ENCODE data around the gene ABR. TPM values are rescaled to one million over a fixed set of nuclear protein-coding genes. Genes with fewer than 3 reads are reported as not detected.
A peak's percentile ranks its signal among the peaks of the same experiment; 100 is the strongest.

ABR gene
- polyA plus RNA-seq, 2 of the 4 experiments (the other 2 are of a cell fraction), result 70.9 to 73.8 TPM

DNA sequence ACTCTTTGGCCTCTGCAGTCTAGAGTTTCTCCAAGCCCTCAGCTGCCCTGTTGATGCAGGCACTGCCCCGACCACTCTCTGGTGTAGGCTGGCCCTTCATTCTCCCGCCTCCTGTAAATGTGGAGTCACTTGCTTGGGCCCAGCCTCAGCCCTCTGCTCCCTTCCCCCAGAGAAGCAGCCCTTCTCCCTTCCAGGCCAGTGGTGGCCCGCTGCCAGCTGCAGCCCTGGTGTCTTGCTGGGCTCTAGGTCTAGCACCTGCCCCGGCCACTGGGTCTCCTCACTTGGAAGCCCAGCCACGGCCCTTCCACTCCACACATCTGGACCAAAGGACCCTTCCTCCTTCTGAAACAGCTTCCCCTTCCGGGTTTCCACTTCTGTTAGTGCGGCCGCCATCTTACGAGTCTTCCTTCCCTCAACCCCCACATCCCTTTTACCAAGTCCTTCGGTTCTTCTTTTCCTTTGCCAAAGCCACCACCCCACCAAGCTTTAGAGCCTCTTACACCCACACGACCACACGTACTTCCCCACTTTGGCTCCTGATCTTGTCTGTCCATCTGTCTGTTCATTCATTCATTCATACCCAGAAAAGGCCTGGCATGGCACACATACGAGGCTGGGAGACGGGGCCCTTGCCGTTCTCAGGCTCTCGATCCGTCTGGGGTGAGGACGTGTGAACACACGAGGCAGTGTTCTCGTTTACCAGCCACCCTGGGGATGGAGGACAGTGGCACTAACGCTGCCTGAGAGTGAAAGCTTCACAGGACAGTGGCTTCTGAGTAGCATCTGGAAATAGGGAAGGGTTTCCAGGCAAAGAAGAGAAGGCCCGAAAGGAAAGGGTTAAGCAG is 68.0 kb downstream of the ABR start:
- H3K4me2 ChIP-seq, result peak overlapping the region; percentile 96
- DNase-seq (ENCODE audit: low read depth in 1 of 2, low spot score in 1 of 2), result peak; percentile 64 to 75
- no peak overlapping the region for H3K4me3 ChIP-seq
- ChIA-PET CTCF (interaction anchor here (0.8 to 7.0 kb wide), 12 partner anchors 12 to 77 kb away, joined by 3 to 57 read pairs (median 6); no protein-coding TSS in a partner anchor), POLR2A (interaction anchor here (1.8 kb wide), 1 partner anchor 26 kb away, joined by 9 read pairs; no protein-coding TSS in a partner anchor)
- H3K27ac ChIP-seq, result peak overlapping the region; percentile 98 to 99
- peaks cover 63% of the 10 kb centered on the region for H3K4me1 ChIP-seq
- peak; percentile 11 to 28 for ATAC-seq
- H3K9me3 ChIP-seq, result no peaks in the 10 kb centered on the region
- FAIRE-seq, result peak; percentile 59
- WGBS (ENCODE audit: missing lambda C conversion rate), result 74% methylated on average over 22 of the region's 22 CpGs
- TF ChIP-seq, protein P1, sequence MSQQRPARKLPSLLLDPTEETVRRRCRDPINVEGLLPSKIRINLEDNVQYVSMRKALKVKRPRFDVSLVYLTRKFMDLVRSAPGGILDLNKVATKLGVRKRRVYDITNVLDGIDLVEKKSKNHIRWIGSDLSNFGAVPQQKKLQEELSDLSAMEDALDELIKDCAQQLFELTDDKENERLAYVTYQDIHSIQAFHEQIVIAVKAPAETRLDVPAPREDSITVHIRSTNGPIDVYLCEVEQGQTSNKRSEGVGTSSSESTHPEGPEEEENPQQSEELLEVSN (IDR thresholded peaks at IDR 0.05; ENCODE audit: borderline replicate concordance, low read depth), result peak; percentile 49; the same call in 1 of the 2 replicates
- TF ChIP-seq ZC3H11A (IDR thresholded peaks at IDR 0.05) (no peak), KDM1A (IDR thresholded peaks at IDR 0.05; ENCODE audit: low read depth) (0 out of 2 replicates have a peak, but pooled peaks have one; percentile 32), FOSB (CRISPR knock-in tag; IDR thresholded peaks at IDR 0.05) (0 out of 2 replicates have a peak, but pooled peaks have one; percentile 24), MAFK (IDR thresholded peaks at IDR 0.05; ENCODE audit: partially characterized antibody) (no peak), RFX5 (IDR thresholded peaks at IDR 0.05) (no peak), HDAC2 (IDR thresholded peaks at IDR 0.05) (no peak), MAZ (IDR thresholded peaks at IDR 0.05; ENCODE audit: borderline replicate concordance, low read depth, low read length) (0 out of 2 replicates have a peak, but pooled peaks have one; percentile 3), MYC (IDR thresholded peaks at IDR 0.05; ENCODE audit: borderline replicate concordance, low read length) (0 out of 2 replicates have a peak, but pooled peaks have one; percentile 13), ZNF302 (CRISPR knock-in tag; IDR thresholded peaks at IDR 0.05) (0 out of 2 replicates have a peak, but pooled peaks have one; percentile 22), ZSCAN20 (CRISPR knock-in tag; IDR thresholded peaks at IDR 0.05) (no peak)
- TF ChIP-seq, protein P2, sequence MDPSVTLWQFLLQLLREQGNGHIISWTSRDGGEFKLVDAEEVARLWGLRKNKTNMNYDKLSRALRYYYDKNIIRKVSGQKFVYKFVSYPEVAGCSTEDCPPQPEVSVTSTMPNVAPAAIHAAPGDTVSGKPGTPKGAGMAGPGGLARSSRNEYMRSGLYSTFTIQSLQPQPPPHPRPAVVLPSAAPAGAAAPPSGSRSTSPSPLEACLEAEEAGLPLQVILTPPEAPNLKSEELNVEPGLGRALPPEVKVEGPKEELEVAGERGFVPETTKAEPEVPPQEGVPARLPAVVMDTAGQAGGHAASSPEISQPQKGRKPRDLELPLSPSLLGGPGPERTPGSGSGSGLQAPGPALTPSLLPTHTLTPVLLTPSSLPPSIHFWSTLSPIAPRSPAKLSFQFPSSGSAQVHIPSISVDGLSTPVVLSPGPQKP (IDR thresholded peaks at IDR 0.05; ENCODE audit: low read depth, low read length), result no peak
- TF ChIP-seq, protein P3, sequence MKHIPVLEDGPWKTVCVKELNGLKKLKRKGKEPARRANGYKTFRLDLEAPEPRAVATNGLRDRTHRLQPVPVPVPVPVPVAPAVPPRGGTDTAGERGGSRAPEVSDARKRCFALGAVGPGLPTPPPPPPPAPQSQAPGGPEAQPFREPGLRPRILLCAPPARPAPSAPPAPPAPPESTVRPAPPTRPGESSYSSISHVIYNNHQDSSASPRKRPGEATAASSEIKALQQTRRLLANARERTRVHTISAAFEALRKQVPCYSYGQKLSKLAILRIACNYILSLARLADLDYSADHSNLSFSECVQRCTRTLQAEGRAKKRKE (CRISPR knock-in tag; IDR thresholded peaks at IDR 0.05; ENCODE audit: low read depth), result peak; percentile 68; the same call in 1 of the 2 replicates

DNA sequence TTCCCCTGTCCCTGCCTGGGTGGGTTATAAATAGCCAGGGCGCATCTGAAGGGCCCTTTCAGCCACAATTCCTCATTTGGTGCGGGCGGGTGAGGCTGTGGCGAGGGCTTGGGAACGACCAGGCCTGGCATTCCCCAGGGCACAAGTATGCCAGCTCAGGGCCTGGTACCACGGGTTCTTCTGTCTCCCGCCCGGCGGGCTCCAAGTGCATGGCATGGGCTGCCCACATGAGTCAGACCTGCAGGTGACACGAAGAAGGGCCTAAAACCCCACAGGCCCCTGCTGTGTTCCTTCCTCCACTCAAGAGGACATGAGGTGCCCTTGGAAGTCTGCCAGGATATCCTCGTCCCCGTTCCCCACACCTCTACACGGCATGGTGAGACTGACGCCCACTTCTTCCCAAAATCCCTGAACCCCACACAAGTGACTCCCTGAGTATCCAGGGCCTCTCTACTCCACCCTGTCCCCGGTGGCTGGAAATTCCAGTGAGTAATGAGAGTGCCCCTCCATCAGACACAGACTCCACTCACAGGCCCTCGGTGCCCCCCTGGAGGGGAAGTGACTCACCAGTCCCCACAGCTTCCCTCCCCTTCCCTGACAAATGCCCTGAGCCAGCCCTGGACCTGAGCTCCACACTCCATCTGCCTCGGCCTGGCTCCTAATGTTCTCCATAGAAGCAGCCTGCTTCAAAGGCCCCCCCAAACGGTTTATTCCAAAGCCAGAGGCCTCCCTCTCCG is 68.8 kb downstream of the ABR start:
- peak; percentile 39 for FAIRE-seq
- TF ChIP-seq RAD21 (conservative IDR thresholded peaks at IDR 0.05 in 1 of 2, IDR thresholded peaks at IDR 0.05 in 1 of 2) (no peak), NFE2L2 (conservative IDR thresholded peaks at IDR 0.05; ENCODE audit: low read length) (no peak), GATA3 (IDR thresholded peaks at IDR 0.05; ENCODE audit: borderline replicate concordance) (peak; percentile 67), JUNB (IDR thresholded peaks at IDR 0.05) (peak; percentile 84), EHF (CRISPR knock-in tag; IDR thresholded peaks at IDR 0.05) (no peak), CBX2 (IDR thresholded peaks at IDR 0.05; ENCODE audit: borderline replicate concordance, low read depth) (no peak), NR3C1 (IDR thresholded peaks at IDR 0.05) (no peak), RNF2 (IDR thresholded peaks at IDR 0.05; ENCODE audit: borderline replicate concordance, low read depth) (no peak)
- TF ChIP-seq, protein P4, sequence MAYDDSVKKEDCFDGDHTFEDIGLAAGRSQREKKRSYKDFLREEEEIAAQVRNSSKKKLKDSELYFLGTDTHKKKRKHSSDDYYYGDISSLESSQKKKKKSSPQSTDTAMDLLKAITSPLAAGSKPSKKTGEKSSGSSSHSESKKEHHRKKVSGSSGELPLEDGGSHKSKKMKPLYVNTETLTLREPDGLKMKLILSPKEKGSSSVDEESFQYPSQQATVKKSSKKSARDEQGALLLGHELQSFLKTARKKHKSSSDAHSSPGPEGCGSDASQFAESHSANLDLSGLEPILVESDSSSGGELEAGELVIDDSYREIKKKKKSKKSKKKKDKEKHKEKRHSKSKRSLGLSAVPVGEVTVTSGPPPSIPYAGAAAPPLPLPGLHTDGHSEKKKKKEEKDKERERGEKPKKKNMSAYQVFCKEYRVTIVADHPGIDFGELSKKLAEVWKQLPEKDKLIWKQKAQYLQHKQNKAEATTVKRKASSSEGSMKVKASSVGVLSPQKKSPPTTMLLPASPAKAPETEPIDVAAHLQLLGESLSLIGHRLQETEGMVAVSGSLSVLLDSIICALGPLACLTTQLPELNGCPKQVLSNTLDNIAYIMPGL (CRISPR knock-in tag; IDR thresholded peaks at IDR 0.05; ENCODE audit: borderline replicate concordance), result no peak
- TF ChIP-seq, protein P5, sequence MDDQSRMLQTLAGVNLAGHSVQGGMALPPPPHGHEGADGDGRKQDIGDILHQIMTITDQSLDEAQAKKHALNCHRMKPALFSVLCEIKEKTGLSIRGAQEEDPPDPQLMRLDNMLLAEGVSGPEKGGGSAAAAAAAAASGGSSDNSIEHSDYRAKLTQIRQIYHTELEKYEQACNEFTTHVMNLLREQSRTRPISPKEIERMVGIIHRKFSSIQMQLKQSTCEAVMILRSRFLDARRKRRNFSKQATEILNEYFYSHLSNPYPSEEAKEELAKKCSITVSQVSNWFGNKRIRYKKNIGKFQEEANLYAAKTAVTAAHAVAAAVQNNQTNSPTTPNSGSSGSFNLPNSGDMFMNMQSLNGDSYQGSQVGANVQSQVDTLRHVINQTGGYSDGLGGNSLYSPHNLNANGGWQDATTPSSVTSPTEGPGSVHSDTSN (IDR thresholded peaks at IDR 0.05), result peak; percentile 36; the same call in 1 of the 2 replicates
- TF ChIP-seq, protein P6, sequence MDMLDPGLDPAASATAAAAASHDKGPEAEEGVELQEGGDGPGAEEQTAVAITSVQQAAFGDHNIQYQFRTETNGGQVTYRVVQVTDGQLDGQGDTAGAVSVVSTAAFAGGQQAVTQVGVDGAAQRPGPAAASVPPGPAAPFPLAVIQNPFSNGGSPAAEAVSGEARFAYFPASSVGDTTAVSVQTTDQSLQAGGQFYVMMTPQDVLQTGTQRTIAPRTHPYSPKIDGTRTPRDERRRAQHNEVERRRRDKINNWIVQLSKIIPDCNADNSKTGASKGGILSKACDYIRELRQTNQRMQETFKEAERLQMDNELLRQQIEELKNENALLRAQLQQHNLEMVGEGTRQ (IDR thresholded peaks at IDR 0.05), result peak; percentile 37; the same call in 1 of the 2 replicates
- TF ChIP-seq, protein P2 (IDR thresholded peaks at IDR 0.05; ENCODE audit: low read depth, low read length), result no peak
- TF ChIP-seq, protein P7, sequence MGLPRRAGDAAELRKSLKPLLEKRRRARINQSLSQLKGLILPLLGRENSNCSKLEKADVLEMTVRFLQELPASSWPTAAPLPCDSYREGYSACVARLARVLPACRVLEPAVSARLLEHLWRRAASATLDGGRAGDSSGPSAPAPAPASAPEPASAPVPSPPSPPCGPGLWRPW (IDR thresholded peaks at IDR 0.05), result no peak

More for the DNA sequence above, 68.8 kb downstream of the ABR start:
- CTCF ChIA-PET, result interaction anchor here (0.5 to 7.0 kb wide), 12 partner anchors 9 to 104 kb away, joined by 3 to 57 read pairs (median 6); no protein-coding TSS in a partner anchor
- POLR2A ChIA-PET, result interaction anchor here (0.6 to 1.8 kb wide), 5 partner anchors 14 to 435 kb away, joined by 3 to 9 read pairs (median 3); no protein-coding TSS in a partner anchor
- peak; percentile 90 for DNase-seq (ENCODE audit: low read depth in 1 of 2, low spot score in 1 of 2)
- peak overlapping the region; percentile 96 for H3K4me2 ChIP-seq
- peak; percentile 37 to 44 for ATAC-seq
- no peaks in the 10 kb centered on the region for H3K9me3 ChIP-seq
- H3K4me3 ChIP-seq, result peak overlapping the region; percentile 1; the same call in 1 of the 3 replicates
- H3K4me1 ChIP-seq, result peaks cover 61% of the 10 kb centered on the region
- H3K27ac ChIP-seq, result peak overlapping the region; percentile 98 to 99
- WGBS (ENCODE audit: missing lambda C conversion rate), result 2% methylated on average over 19 of the region's 19 CpGs
